ENCODE data around the gene GULP1. TPM values are rescaled to one million over a fixed set of nuclear protein-coding genes. Genes with fewer than 3 reads are reported as not detected.

Gene GULP1
- total and polyA plus RNA-seq, 10 of the 15 experiments (the other 5 are each of a cell fraction or from before 2014, with no cell fraction given) = 0.02 to 1.3 (median 0.15) TPM; not detected in 5

DNA sequence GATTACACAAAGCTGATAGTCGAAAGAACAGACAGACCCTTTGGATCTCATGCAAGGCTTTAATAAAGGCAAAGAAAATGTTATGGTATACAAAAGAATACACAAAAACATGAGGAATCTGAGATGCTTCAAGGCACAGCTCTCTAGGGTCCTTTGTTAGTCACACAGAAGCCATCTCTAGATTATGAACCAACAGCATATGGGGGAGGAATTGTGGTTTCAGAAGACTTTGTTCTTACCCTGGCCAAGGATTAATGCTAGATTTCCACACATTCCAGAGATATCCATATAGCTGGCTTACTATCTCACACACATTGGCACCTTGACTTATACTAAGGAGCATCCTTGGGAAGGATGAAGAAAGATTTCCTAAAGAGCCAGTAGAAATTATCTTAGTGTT lies 206.1 kb downstream of the GULP1 start:
- no peaks in the 10 kb centered on the region for H4K20me1 ChIP-seq (ENCODE audit: control insufficient read depth, insufficient read depth)
- no peaks in the 10 kb centered on the region for H3K36me3 ChIP-seq (ENCODE audit: control insufficient read depth in 2 of 2, insufficient read depth in 2 of 2, low read length in 1 of 2)
- H3K27ac ChIP-seq (ENCODE audit: control insufficient read depth, insufficient read depth) = no peak overlapping the region
- H3K4me3 ChIP-seq = no peak overlapping the region
- no peak for ATAC-seq
- TF ChIP-seq IRF4 (IDR thresholded peaks at IDR 0.05; ENCODE audit: low read depth, low read length) (no peak), CEBPB (IDR thresholded peaks at IDR 0.05; ENCODE audit: borderline replicate concordance in 1 of 2, low read depth in 2 of 2, low read length in 2 of 2) (no peak), BCL11A (IDR thresholded peaks at IDR 0.05; ENCODE audit: low read depth, low read length) (no peak), SIN3A (IDR thresholded peaks at IDR 0.05; ENCODE audit: low read depth, low read length) (no peak), ZZZ3 (IDR thresholded peaks at IDR 0.05; ENCODE audit: control insufficient read depth, insufficient read length, low read depth) (no peak), JUNB (IDR thresholded peaks at IDR 0.05) (no peak), KLF5 (IDR thresholded peaks at IDR 0.05; ENCODE audit: partially characterized antibody) (no peak), SREBF1 (IDR thresholded peaks at IDR 0.05; ENCODE audit: low read length) (no peak), MYB (IDR thresholded peaks at IDR 0.05; ENCODE audit: borderline replicate concordance, low read depth, low read length) (no peak), ATF7 (IDR thresholded peaks at IDR 0.05; ENCODE audit: low read depth) (no peak), POLR2A (IDR thresholded peaks at IDR 0.05; ENCODE audit: low read depth, low read length) (no peak), GABPA (IDR thresholded peaks at IDR 0.05; ENCODE audit: low read depth) (no peak), BACH1 (IDR thresholded peaks at IDR 0.05; ENCODE audit: borderline replicate concordance) (no peak), PAX8 (IDR thresholded peaks at IDR 0.05) (no peak)
- TF ChIP-seq, protein P1, sequence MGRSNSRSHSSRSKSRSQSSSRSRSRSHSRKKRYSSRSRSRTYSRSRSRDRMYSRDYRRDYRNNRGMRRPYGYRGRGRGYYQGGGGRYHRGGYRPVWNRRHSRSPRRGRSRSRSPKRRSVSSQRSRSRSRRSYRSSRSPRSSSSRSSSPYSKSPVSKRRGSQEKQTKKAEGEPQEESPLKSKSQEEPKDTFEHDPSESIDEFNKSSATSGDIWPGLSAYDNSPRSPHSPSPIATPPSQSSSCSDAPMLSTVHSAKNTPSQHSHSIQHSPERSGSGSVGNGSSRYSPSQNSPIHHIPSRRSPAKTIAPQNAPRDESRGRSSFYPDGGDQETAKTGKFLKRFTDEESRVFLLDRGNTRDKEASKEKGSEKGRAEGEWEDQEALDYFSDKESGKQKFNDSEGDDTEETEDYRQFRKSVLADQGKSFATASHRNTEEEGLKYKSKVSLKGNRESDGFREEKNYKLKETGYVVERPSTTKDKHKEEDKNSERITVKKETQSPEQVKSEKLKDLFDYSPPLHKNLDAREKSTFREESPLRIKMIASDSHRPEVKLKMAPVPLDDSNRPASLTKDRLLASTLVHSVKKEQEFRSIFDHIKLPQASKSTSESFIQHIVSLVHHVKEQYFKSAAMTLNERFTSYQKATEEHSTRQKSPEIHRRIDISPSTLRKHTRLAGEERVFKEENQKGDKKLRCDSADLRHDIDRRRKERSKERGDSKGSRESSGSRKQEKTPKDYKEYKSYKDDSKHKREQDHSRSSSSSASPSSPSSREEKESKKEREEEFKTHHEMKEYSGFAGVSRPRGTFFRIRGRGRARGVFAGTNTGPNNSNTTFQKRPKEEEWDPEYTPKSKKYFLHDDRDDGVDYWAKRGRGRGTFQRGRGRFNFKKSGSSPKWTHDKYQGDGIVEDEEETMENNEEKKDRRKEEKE (IDR thresholded peaks at IDR 0.05) = no peak
- TF ChIP-seq, protein P2, sequence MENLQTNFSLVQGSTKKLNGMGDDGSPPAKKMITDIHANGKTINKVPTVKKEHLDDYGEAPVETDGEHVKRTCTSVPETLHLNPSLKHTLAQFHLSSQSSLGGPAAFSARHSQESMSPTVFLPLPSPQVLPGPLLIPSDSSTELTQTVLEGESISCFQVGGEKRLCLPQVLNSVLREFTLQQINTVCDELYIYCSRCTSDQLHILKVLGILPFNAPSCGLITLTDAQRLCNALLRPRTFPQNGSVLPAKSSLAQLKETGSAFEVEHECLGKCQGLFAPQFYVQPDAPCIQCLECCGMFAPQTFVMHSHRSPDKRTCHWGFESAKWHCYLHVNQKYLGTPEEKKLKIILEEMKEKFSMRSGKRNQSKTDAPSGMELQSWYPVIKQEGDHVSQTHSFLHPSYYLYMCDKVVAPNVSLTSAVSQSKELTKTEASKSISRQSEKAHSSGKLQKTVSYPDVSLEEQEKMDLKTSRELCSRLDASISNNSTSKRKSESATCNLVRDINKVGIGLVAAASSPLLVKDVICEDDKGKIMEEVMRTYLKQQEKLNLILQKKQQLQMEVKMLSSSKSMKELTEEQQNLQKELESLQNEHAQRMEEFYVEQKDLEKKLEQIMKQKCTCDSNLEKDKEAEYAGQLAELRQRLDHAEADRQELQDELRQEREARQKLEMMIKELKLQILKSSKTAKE (IDR thresholded peaks at IDR 0.05; ENCODE audit: low read depth, poor library complexity, severe bottlenecking) = no peak
- TF ChIP-seq, protein P3, sequence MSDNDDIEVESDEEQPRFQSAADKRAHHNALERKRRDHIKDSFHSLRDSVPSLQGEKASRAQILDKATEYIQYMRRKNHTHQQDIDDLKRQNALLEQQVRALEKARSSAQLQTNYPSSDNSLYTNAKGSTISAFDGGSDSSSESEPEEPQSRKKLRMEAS (IDR thresholded peaks at IDR 0.05; ENCODE audit: low read depth, low read length) = no peak
- intact Hi-C loops (cut with micrococcal nuclease; ENCODE audit: unreplicated experiment) = no loop called here
- H3K27me3 ChIP-seq (replicated peaks in 1 of 2; ENCODE audit: control insufficient read depth in 2 of 2, insufficient read depth in 2 of 2, low read length in 1 of 2) = no peaks in the 10 kb centered on the region
- ChIA-PET RAD21 (ENCODE audit: unreplicated experiment) (no interaction called here), CTCF (no interaction called here), POLR2A (no interaction called here), SMC1A (ENCODE audit: uncharacterized antibody, unreplicated experiment) (no interaction called here)
- DNase-seq (ENCODE audit: low read depth, low spot score) = no peak
- no peak overlapping the region for H3K4me2 ChIP-seq (ENCODE audit: control insufficient read depth, insufficient read depth)
- no peak overlapping the region for H2AFZ ChIP-seq (ENCODE audit: control insufficient read depth, low read depth, low read length)
- WGBS (ENCODE audit: insufficient coverage, insufficient replicate concordance, low lambda C conversion rate, missing lambda C conversion rate) = 0% methylated on average over 1 of the region's 1 CpG
- no peaks in the 10 kb centered on the region for H3K79me2 ChIP-seq (ENCODE audit: control insufficient read depth, insufficient read depth, low read length)
- H3K9ac ChIP-seq (ENCODE audit: control insufficient read depth, insufficient read depth, low read length) = no peak overlapping the region
- in situ Hi-C loops (cut with MboI) = no loop called here
- BruUV-seq (replicated peaks) = no TSS peak
- FAIRE-seq = peak; percentile 54
- H3K4me1 ChIP-seq (ENCODE audit: control insufficient read depth, insufficient read depth, low read length) = no peaks in the 10 kb centered on the region
- no peaks in the 10 kb centered on the region for H3K9me3 ChIP-seq (replicated peaks; ENCODE audit: control insufficient read depth, insufficient read depth, low read length)
